Measurements from ENCODE around the gene VWDE.

DNA sequence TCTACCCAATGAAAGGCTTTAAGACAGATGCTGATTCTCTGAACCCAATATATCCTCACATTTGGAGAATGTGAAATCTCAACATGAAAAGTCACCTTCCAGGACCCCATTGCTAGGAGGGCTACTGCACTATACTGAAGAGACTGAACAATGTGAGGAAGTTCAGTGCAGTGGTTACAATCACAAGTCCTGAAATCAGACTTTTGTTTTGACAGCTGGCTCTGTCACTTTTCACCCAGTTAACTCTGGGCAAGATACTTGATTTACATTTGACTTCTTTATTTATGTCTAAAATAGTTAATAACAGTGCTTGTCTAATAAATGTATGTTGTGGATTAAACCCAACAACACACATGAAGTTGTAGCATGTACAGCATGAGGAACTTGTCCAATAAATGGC is 14.8 kb upstream of the VWDE start:
- TF ChIP-seq CTCF (IDR thresholded peaks at IDR 0.05 in 2 of 3, conservative IDR thresholded peaks at IDR 0.05 in 1 of 3; ENCODE audit: control insufficient read depth in 2 of 3, extremely low read depth in 1 of 3, insufficient read depth in 1 of 3, low read depth in 3 of 3, low read length in 3 of 3) (no peak), PBX3 (IDR thresholded peaks at IDR 0.05; ENCODE audit: insufficient replicate concordance, low read depth, low read length) (no peak), SIN3A (IDR thresholded peaks at IDR 0.05; ENCODE audit: low read depth, low read length) (no peak), BCL11A (IDR thresholded peaks at IDR 0.05; ENCODE audit: low read depth, low read length) (no peak), FOXM1 (IDR thresholded peaks at IDR 0.05; ENCODE audit: low read depth, low read length) (no peak), EP300 (IDR thresholded peaks at IDR 0.05; ENCODE audit: borderline replicate concordance in 1 of 2, control insufficient read depth in 1 of 2, low read depth in 2 of 2, low read length in 2 of 2) (no peak), SMC3 (IDR thresholded peaks at IDR 0.05; ENCODE audit: borderline replicate concordance, low read length) (no peak)

Data from GM12878 (cell line).